ENCODE results near the gene DVL2.

Gene DVL2

DNA sequence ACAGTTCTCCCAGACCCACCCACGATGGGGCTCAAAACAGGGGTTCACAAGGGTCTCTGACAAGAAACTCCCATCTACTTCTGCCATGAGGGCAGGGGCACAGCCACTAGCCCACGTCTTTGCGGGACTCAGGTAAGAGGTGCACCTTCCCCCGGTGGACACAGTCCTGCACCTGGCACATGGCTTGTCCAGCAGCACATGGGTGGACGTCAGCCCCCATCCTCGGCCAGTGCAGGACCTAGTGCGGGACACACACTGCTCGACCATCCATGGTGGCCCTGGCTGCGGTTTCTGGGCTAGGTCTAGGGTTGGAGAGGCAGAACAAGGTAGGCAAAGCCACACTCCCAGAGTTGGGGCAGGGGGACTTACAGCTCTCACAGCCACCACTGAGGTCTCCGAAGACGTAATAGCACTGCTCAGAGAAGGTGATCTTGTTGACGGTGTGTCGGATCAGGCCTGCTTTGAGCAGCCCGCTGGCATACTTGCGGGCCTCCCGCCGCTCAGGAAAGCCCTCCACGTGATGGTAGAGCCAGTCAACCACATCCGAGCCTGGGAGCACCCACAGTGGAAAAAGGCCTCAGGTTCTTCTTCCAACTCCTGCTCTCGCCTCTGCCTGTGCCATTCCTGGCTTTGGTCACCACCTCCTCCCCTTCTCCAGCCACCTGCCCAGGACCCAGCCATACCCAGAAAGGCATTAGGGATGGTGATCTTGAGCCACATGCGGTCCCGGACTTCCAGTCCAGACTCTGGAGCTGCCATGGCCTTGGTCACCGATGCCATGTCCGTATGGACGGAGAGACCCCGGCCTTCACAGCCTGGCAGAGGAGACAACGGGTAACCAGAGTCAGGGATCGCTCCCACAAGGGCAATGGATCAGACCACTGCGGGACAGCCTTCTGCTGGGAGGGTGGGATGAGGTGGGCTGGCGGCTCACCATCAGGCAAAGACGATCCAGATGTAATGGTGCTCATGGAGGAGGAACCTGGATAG lies 7.3 kb downstream of the DVL2 start:
- TF ChIP-seq, protein P1, sequence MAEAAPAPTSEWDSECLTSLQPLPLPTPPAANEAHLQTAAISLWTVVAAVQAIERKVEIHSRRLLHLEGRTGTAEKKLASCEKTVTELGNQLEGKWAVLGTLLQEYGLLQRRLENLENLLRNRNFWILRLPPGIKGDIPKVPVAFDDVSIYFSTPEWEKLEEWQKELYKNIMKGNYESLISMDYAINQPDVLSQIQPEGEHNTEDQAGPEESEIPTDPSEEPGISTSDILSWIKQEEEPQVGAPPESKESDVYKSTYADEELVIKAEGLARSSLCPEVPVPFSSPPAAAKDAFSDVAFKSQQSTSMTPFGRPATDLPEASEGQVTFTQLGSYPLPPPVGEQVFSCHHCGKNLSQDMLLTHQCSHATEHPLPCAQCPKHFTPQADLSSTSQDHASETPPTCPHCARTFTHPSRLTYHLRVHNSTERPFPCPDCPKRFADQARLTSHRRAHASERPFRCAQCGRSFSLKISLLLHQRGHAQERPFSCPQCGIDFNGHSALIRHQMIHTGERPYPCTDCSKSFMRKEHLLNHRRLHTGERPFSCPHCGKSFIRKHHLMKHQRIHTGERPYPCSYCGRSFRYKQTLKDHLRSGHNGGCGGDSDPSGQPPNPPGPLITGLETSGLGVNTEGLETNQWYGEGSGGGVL (tag by site-specific recombination; IDR thresholded peaks at IDR 0.05) = no peak
- TF ChIP-seq ZNF600 (tag by site-specific recombination; IDR thresholded peaks at IDR 0.05) = peak; percentile 80; the same call in 1 of the 2 replicates
- TF ChIP-seq ZNF121 (tag by site-specific recombination; IDR thresholded peaks at IDR 0.05) = no peak
- TF ChIP-seq ZNF670 (tag by site-specific recombination; IDR thresholded peaks at IDR 0.05; ENCODE audit: low read depth) = no peak
- TF ChIP-seq ZNF184 (tag by site-specific recombination; IDR thresholded peaks at IDR 0.05) = no peak
- TF ChIP-seq GLI2 (tag by site-specific recombination; IDR thresholded peaks at IDR 0.05; ENCODE audit: borderline replicate concordance, low read depth) = no peak
- H3K4me1 ChIP-seq (ENCODE audit: control insufficient read depth, insufficient read depth, low read length) = no peaks in the 10 kb centered on the region
- ChIA-PET POLR2A (interaction anchor here (9.8 kb wide), 1 partner anchor 9 kb away, joined by 284 read pairs; the partner anchor contains the start of genes DVL2, GABARAP and PHF23), CTCF (no interaction called here)
- H3K9me3 ChIP-seq (ENCODE audit: control insufficient read depth, insufficient read depth, low read depth, low read length) = no peaks in the 10 kb centered on the region
- H3K4me3 ChIP-seq (ENCODE audit: low read depth, low read length) = no peak overlapping the region
- H3K36me3 ChIP-seq (ENCODE audit: control insufficient read depth in 2 of 2, insufficient read depth in 1 of 2, low read length in 2 of 2) = peaks cover 26 to 91% of the 10 kb centered on the region in 2 experiments
- no peak overlapping the region for H3K27ac ChIP-seq (ENCODE audit: extremely low read depth, low read depth, low read length)

GRCh38 chr17:7225711-7226331 lies 8.5 kb downstream of the DVL2 start:
- no peak overlapping the region for H3K27ac ChIP-seq (ENCODE audit: extremely low read depth, low read depth, low read length)
- peaks cover 26 to 99% of the 10 kb centered on the region in 2 experiments for H3K36me3 ChIP-seq (ENCODE audit: control insufficient read depth in 2 of 2, insufficient read depth in 1 of 2, low read length in 2 of 2)

GRCh38 chr17:7224661-7225111 lies 9.6 kb downstream of the DVL2 start:
- POLR2A ChIA-PET = interaction anchor here (0.5 to 9.8 kb wide), 4 partner anchors 12 to 37 kb away, joined by 3 to 284 read pairs (median 3); partner anchors contain the start of genes DVL2, GABARAP and PHF23
- 0 out of 2 replicates have a peak overlapping the region, but pooled peaks have one; percentile 11 for H3K27ac ChIP-seq (ENCODE audit: extremely low read depth, low read depth, low read length)
- CTCF ChIA-PET = no interaction called here
- no peaks in the 10 kb centered on the region for H3K4me1 ChIP-seq (ENCODE audit: control insufficient read depth, insufficient read depth, low read length)
- peaks cover 26 to 87% of the 10 kb centered on the region in 2 experiments for H3K36me3 ChIP-seq (ENCODE audit: control insufficient read depth in 2 of 2, insufficient read depth in 1 of 2, low read length in 2 of 2)
- no peak overlapping the region for H3K4me3 ChIP-seq (ENCODE audit: low read depth, low read length)
- no peaks in the 10 kb centered on the region for H3K9me3 ChIP-seq (ENCODE audit: control insufficient read depth, insufficient read depth, low read depth, low read length)
- TF ChIP-seq ZNF654 (tag by site-specific recombination; IDR thresholded peaks at IDR 0.05; ENCODE audit: low read depth) (no peak), ZSCAN16 (tag by site-specific recombination; IDR thresholded peaks at IDR 0.05) (no peak), ATF2 (tag by site-specific recombination; IDR thresholded peaks at IDR 0.05; ENCODE audit: low read depth) (no peak), ZBTB8A (tag by site-specific recombination; IDR thresholded peaks at IDR 0.05) (no peak), ZXDB (tag by site-specific recombination; IDR thresholded peaks at IDR 0.05) (no peak), KLF1 (tag by site-specific recombination; IDR thresholded peaks at IDR 0.05) (no peak)
- TF ChIP-seq, protein P2, sequence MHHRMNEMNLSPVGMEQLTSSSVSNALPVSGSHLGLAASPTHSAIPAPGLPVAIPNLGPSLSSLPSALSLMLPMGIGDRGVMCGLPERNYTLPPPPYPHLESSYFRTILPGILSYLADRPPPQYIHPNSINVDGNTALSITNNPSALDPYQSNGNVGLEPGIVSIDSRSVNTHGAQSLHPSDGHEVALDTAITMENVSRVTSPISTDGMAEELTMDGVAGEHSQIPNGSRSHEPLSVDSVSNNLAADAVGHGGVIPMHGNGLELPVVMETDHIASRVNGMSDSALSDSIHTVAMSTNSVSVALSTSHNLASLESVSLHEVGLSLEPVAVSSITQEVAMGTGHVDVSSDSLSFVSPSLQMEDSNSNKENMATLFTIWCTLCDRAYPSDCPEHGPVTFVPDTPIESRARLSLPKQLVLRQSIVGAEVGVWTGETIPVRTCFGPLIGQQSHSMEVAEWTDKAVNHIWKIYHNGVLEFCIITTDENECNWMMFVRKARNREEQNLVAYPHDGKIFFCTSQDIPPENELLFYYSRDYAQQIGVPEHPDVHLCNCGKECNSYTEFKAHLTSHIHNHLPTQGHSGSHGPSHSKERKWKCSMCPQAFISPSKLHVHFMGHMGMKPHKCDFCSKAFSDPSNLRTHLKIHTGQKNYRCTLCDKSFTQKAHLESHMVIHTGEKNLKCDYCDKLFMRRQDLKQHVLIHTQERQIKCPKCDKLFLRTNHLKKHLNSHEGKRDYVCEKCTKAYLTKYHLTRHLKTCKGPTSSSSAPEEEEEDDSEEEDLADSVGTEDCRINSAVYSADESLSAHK (tag by site-specific recombination; IDR thresholded peaks at IDR 0.05) = no peak

More at GRCh38 chr17:7225711-7226331, 8.5 kb downstream of the DVL2 start:
- no peaks in the 10 kb centered on the region for H3K4me1 ChIP-seq (ENCODE audit: control insufficient read depth, insufficient read depth, low read length)
- ChIA-PET CTCF (interaction anchor here (0.6 to 0.7 kb wide), 2 partner anchors 12 to 177 kb away, joined by 3 to 8 read pairs; no protein-coding TSS in a partner anchor), POLR2A (interaction anchor here (0.6 to 9.8 kb wide), 2 partner anchors 11 to 93 kb away, joined by 5 to 284 read pairs; partner anchors contain the start of genes DVL2, GABARAP and PHF23)
- TF ChIP-seq ZNF416 (tag by site-specific recombination; IDR thresholded peaks at IDR 0.05) (no peak), FEZF1 (tag by site-specific recombination; IDR thresholded peaks at IDR 0.05) (no peak), ZNF677 (tag by site-specific recombination; IDR thresholded peaks at IDR 0.05) (no peak), ZBTB8A (tag by site-specific recombination; IDR thresholded peaks at IDR 0.05) (no peak), ZNF2 (tag by site-specific recombination; IDR thresholded peaks at IDR 0.05) (no peak), GLIS2 (tag by site-specific recombination; IDR thresholded peaks at IDR 0.05) (peak; percentile 91), ZBTB17 (tag by site-specific recombination; IDR thresholded peaks at IDR 0.05) (no peak), ZBTB10 (tag by site-specific recombination; IDR thresholded peaks at IDR 0.05) (no peak)
- no peak overlapping the region for H3K4me3 ChIP-seq (ENCODE audit: low read depth, low read length)
- no peaks in the 10 kb centered on the region for H3K9me3 ChIP-seq (ENCODE audit: control insufficient read depth, insufficient read depth, low read depth, low read length)

Measured in HEK293 (cell line).